GM23248 (cell line): ENCODE data around the gene SLC19A2.

Experiments used
- EZH2 ChIP-seq: fragments of 200-600 bp; sonication (generic); IDR thresholded peaks from 2 replicates; pipeline ENCODE4 v1.6.1; 2018; ENCODE audit warnings: antibody characterized with exemption, mild to moderate bottlenecking; ENCODE audit not compliant: insufficient read depth, poor library complexity, severe bottlenecking
- EZH2phosphoT487 ChIP-seq: fragments of 200-600 bp; sonication (generic); IDR thresholded peaks from 2 replicates; pipeline ENCODE4 v1.6.1; 2018; ENCODE audit warnings: antibody characterized with exemption, moderate library complexity, mild to moderate bottlenecking, low read depth; ENCODE audit not compliant: insufficient read depth

DNA sequence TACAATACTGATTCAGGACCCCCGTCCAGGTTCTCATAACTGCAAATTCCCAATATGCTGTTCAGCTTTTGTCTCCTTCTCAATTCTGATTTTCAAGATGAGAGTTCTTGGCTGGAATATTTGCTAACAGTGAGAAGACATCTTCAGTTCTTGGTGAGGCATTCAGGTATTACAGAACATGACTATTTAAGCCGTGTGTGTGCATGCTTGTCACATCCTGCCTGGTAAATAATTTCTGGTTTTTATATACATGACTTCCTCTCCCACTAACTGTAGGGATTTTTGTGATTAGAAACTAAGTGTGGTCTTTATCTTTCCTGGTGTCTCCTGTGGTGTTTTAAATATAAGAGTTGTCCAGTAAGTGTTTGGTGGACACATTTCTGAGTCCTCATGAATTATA lies 10.2 kb upstream of the SLC19A2 start:
- TF ChIP-seq EZH2 (no peak), EZH2phosphoT487 (no peak)
